ENCODE measurements around the gene CNOT4. TPM values are rescaled to one million over a fixed set of nuclear protein-coding genes. Genes with fewer than 3 reads are reported as not detected.

Gene CNOT4
- total RNA-seq, 1 experiment from 2014 or later, result 25.8 TPM

DNA sequence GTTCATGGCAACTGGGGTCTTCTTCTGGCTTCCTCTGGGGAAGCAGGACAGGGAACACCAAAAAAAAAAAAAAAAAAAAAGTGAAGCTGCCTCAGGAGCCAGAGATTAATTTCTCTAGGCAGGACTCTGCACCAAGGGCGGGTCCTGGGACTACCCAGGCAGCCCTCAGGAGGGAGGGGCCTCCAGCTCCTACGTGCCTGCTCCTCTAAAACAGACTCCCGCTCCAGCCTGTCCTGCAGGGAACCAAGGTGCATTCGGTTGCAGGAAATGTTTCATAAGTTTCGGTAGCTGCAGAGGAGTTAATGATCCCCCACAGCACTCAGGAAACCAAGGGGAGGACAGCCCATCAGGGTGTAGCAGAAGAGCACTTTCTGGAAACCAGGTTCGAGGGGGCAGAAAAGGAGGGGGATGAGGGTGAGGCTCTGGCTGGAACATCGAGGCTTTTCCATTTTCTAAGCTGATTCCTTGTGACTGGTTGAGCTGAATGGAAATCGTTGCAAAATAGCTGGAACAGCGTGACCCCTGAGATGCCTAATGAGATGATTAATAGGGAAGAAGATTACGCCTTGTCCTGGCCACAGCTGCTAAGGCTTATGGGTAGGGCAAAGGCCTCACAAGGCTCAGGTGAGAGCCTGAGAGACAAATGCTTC, 192.1 kb downstream of the CNOT4 start:
- Histone ChIP-seq H3K9me3 (ENCODE audit: insufficient read depth, low read depth) (no peaks in the 10 kb centered on the region), H3K27ac (no peak overlapping the region), H3K79me2 (ENCODE audit: low read depth) (no peaks in the 10 kb centered on the region), H3K4me2 (no peak overlapping the region), H3K9me2 (ENCODE audit: insufficient read depth) (no peaks in the 10 kb centered on the region), H3K4me3 (no peak overlapping the region), H3F3A (ENCODE audit: insufficient read depth, low read depth) (no peaks in the 10 kb centered on the region), H3K4me1 (replicated peaks; ENCODE audit: insufficient read depth) (no peaks in the 10 kb centered on the region), H3K27me3 (ENCODE audit: insufficient read depth, low read depth) (no peaks in the 10 kb centered on the region), H3K36me3 (ENCODE audit: low read depth) (no peaks in the 10 kb centered on the region), H4K20me1 (ENCODE audit: insufficient read depth) (no peaks in the 10 kb centered on the region), H2AFZ (no peak overlapping the region)
- POLR2A ChIA-PET (ENCODE audit: unreplicated experiment), result no interaction called here
- CTCF ChIA-PET, result no interaction called here
- no TSS peak for BruUV-seq (replicated peaks)
- peak in 1 of 2 experiments; percentile 24 for DNase-seq
- intact Hi-C loops (cut with micrococcal nuclease; ENCODE audit: unreplicated experiment), result no loop called here
- TF ChIP-seq, protein P1, sequence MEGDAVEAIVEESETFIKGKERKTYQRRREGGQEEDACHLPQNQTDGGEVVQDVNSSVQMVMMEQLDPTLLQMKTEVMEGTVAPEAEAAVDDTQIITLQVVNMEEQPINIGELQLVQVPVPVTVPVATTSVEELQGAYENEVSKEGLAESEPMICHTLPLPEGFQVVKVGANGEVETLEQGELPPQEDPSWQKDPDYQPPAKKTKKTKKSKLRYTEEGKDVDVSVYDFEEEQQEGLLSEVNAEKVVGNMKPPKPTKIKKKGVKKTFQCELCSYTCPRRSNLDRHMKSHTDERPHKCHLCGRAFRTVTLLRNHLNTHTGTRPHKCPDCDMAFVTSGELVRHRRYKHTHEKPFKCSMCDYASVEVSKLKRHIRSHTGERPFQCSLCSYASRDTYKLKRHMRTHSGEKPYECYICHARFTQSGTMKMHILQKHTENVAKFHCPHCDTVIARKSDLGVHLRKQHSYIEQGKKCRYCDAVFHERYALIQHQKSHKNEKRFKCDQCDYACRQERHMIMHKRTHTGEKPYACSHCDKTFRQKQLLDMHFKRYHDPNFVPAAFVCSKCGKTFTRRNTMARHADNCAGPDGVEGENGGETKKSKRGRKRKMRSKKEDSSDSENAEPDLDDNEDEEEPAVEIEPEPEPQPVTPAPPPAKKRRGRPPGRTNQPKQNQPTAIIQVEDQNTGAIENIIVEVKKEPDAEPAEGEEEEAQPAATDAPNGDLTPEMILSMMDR (conservative IDR thresholded peaks at IDR 0.05), result no peak
- no peak for TF ChIP-seq EZH2 (IDR thresholded peaks at IDR 0.05; ENCODE audit: low read depth)

DNA sequence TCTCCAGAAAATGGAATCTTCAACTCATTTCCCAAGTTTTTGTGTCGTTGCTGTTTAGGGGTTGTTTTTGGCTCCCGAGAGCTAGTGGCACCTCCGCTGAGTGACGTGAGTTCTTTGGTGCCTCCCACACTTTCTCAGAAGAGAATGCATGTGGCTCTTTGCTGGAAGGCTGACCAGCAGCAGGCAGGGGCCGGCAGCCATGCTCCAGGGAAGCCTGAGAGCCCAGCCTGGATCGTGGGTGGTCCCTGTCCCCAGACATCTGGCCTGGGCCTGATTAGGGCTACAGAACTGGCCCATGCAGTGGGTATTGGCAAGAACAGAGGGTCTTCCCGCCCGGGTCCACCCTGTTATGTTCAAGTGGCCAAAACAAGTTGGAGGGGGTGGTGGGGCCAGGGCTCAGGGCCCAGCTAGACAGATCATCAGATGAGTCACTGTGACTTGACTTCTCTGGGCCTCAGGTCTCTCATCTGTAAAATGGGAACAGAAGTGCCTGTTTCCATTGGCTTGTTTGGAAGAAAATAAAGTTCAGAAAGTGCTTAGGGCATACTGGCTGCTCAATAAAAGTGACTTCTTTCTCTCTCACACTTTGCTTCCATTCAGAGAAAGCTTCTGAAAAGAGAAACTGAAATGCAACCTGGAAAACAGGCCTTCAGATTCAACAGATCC, 193.1 kb downstream of the CNOT4 start:
- no peak overlapping the region for H2AFZ ChIP-seq
- H3K4me1 ChIP-seq (replicated peaks; ENCODE audit: insufficient read depth), result no peaks in the 10 kb centered on the region
- H3K36me3 ChIP-seq (ENCODE audit: low read depth), result no peaks in the 10 kb centered on the region
- H3K4me2 ChIP-seq, result no peak overlapping the region
- ChIA-PET POLR2A (ENCODE audit: unreplicated experiment) (no interaction called here), CTCF (no interaction called here)
- no peak overlapping the region for H3K27ac ChIP-seq
- no peaks in the 10 kb centered on the region for H3K9me3 ChIP-seq (ENCODE audit: insufficient read depth, low read depth)
- intact Hi-C loops (cut with micrococcal nuclease; ENCODE audit: unreplicated experiment), result no loop called here
- no peaks in the 10 kb centered on the region for H3K9me2 ChIP-seq (ENCODE audit: insufficient read depth)
- no peaks in the 10 kb centered on the region for H4K20me1 ChIP-seq (ENCODE audit: insufficient read depth)
- H3K27me3 ChIP-seq (ENCODE audit: insufficient read depth, low read depth), result no peaks in the 10 kb centered on the region
- no peaks in the 10 kb centered on the region for H3K79me2 ChIP-seq (ENCODE audit: low read depth)
- TF ChIP-seq, protein P1 (conservative IDR thresholded peaks at IDR 0.05), result no peak
- no peak for TF ChIP-seq EZH2 (IDR thresholded peaks at IDR 0.05; ENCODE audit: low read depth)
- no TSS peak for BruUV-seq (replicated peaks)
- no peaks in the 10 kb centered on the region for H3F3A ChIP-seq (ENCODE audit: insufficient read depth, low read depth)
- H3K4me3 ChIP-seq, result no peak overlapping the region
- peak in 1 of 2 experiments; percentile 32 for DNase-seq

DNA sequence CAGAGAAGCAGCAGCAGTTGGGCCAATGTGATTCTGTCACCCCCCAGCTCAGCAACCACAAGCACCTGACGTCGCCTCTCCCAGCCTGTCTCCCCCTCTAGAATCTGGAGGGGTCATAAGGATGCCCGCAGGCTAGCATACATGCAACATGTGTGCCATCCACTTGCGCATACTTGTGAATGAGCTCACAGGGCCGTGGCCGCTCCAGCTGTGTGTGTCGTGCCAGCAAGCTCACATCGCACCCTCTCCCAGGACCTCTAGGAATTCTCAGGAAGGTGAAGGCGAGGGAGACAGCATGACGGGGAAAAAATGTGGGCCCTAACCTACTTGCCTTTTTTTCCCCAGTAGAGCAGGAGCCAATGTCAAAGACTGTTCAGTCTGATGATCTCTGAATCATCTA, 195.9 kb downstream of the CNOT4 start:
- Histone ChIP-seq H3K27ac (no peak overlapping the region), H2AFZ (no peak overlapping the region), H3K4me3 (no peak overlapping the region), H3K9me3 (ENCODE audit: insufficient read depth, low read depth) (no peaks in the 10 kb centered on the region), H3K4me1 (replicated peaks; ENCODE audit: insufficient read depth) (no peaks in the 10 kb centered on the region), H3K9me2 (ENCODE audit: insufficient read depth) (no peaks in the 10 kb centered on the region), H4K20me1 (ENCODE audit: insufficient read depth) (no peaks in the 10 kb centered on the region), H3K4me2 (no peak overlapping the region), H3F3A (ENCODE audit: insufficient read depth, low read depth) (no peaks in the 10 kb centered on the region), H3K79me2 (ENCODE audit: low read depth) (no peaks in the 10 kb centered on the region), H3K36me3 (ENCODE audit: low read depth) (no peaks in the 10 kb centered on the region), H3K27me3 (ENCODE audit: insufficient read depth, low read depth) (no peaks in the 10 kb centered on the region)
- BruUV-seq (replicated peaks), result no TSS peak
- TF ChIP-seq EZH2 (IDR thresholded peaks at IDR 0.05; ENCODE audit: low read depth), result no peak
- TF ChIP-seq, protein P1 (conservative IDR thresholded peaks at IDR 0.05), result no peak
- POLR2A ChIA-PET (ENCODE audit: unreplicated experiment), result no interaction called here
- intact Hi-C loops (cut with micrococcal nuclease; ENCODE audit: unreplicated experiment), result no loop called here
- CTCF ChIA-PET, result interaction anchor here (0.6 kb wide), 1 partner anchor 21 kb away, joined by 3 read pairs; no protein-coding TSS in a partner anchor
- DNase-seq, result peak in 1 of 2 experiments; percentile 9

Other genes starting within 250 kb of the CNOT4 start
- 75.4 and 108 TPM in 2 replicates for gene NUP205, start 47.8 kb upstream of the CNOT4 start, total RNA-seq (2021)
- 60.4 and 77.0 TPM in 2 replicates for gene STMP1, start 152.4 kb upstream of the CNOT4 start, total RNA-seq (2021)
- not detected in 2 replicates for gene SLC13A4, start 218.1 kb upstream of the CNOT4 start, total RNA-seq (2021)
- gene FAM180A, start 238.7 kb upstream of the CNOT4 start, total RNA-seq (2021), result not detected in 2 replicates

All from PC-9 (cell line).